ENCODE results near the gene DIMT1. TPM values are rescaled to one million over a fixed set of nuclear protein-coding genes. Genes with fewer than 3 reads are reported as not detected.

DIMT1 gene
- total and polyA plus RNA-seq, 2 of the 8 experiments (the other 6 are each of a cell fraction or from before 2014, with no cell fraction given): 19.3 to 42.1 TPM

- no peak for TF ChIP-seq CHD7 (IDR thresholded peaks at IDR 0.05; ENCODE audit: insufficient replicate concordance, low read length)
- no peak for TF ChIP-seq SP1 (IDR thresholded peaks at IDR 0.05; ENCODE audit: low read depth, low read length)
- TF ChIP-seq CEBPB (IDR thresholded peaks at IDR 0.05; ENCODE audit: low read depth, low read length): no peak
- TF ChIP-seq KDM1A (IDR thresholded peaks at IDR 0.05; ENCODE audit: borderline replicate concordance, low read length): no peak
- no peak for TF ChIP-seq BRCA1 (IDR thresholded peaks at IDR 0.05; ENCODE audit: low read depth, low read length)
- no peak for TF ChIP-seq EGR1 (IDR thresholded peaks at IDR 0.05; ENCODE audit: borderline replicate concordance, low read depth, low read length)
- no peak for TF ChIP-seq SUZ12 (IDR thresholded peaks at IDR 0.05; ENCODE audit: low read length)
These were observed 57.0 kb downstream of the DIMT1 start (continued) for GRCh38 chr5:62346748-62347147.
